ENCODE measurements around the gene GALNT16.

DNA sequence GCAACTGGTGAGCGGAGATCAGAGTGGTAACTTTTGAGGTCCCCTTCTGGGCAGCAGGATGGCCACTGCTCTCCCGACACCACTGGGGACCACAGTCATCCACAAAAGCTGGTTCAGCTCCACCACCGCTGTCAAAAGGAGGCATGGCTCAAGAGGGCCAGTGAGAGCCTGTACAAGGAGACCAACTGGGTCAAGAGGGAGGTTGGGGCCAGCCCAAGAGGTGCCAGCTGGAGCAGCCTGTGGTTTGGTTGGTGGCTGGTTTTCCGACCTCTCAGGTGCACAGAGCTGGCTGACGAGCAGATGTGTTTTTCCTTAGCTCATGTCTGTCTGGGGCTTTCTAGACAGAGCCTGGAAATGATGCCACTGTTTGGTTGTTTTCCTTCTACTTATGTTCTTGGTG lies 78.0 kb downstream of the GALNT16 start:
- TF ChIP-seq ESRRG (CRISPR knock-in tag; IDR thresholded peaks at IDR 0.05) = no peak
- TF ChIP-seq ZNF565 (CRISPR knock-in tag; conservative IDR thresholded peaks at IDR 0.05; ENCODE audit: low read depth) = no peak
- TF ChIP-seq, protein P1, sequence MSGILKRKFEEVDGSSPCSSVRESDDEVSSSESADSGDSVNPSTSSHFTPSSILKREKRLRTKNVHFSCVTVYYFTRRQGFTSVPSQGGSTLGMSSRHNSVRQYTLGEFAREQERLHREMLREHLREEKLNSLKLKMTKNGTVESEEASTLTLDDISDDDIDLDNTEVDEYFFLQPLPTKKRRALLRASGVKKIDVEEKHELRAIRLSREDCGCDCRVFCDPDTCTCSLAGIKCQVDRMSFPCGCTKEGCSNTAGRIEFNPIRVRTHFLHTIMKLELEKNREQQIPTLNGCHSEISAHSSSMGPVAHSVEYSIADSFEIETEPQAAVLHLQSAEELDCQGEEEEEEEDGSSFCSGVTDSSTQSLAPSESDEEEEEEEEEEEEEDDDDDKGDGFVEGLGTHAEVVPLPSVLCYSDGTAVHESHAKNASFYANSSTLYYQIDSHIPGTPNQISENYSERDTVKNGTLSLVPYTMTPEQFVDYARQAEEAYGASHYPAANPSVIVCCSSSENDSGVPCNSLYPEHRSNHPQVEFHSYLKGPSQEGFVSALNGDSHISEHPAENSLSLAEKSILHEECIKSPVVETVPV (CRISPR knock-in tag; IDR thresholded peaks at IDR 0.05) = no peak
- TF ChIP-seq RARB (CRISPR knock-in tag; IDR thresholded peaks at IDR 0.05) = no peak
- TF ChIP-seq ZFP3 (CRISPR knock-in tag; IDR thresholded peaks at IDR 0.05) = no peak
- no peak for TF ChIP-seq ARNTL (CRISPR knock-in tag; IDR thresholded peaks at IDR 0.05; ENCODE audit: borderline replicate concordance, low read depth)
- TF ChIP-seq TOX (CRISPR knock-in tag; IDR thresholded peaks at IDR 0.05; ENCODE audit: borderline replicate concordance) = no peak
- no peak for TF ChIP-seq TCF4 (CRISPR knock-in tag; IDR thresholded peaks at IDR 0.05; ENCODE audit: borderline replicate concordance)
- TF ChIP-seq, protein P2, sequence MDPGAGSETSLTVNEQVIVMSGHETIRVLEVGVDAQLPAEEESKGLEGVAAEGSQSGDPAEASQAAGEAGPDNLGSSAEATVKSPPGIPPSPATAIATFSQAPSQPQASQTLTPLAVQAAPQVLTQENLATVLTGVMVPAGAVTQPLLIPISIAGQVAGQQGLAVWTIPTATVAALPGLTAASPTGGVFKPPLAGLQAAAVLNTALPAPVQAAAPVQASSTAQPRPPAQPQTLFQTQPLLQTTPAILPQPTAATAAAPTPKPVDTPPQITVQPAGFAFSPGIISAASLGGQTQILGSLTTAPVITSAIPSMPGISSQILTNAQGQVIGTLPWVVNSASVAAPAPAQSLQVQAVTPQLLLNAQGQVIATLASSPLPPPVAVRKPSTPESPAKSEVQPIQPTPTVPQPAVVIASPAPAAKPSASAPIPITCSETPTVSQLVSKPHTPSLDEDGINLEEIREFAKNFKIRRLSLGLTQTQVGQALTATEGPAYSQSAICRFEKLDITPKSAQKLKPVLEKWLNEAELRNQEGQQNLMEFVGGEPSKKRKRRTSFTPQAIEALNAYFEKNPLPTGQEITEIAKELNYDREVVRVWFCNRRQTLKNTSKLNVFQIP (CRISPR knock-in tag; IDR thresholded peaks at IDR 0.05; ENCODE audit: borderline replicate concordance, low read depth) = no peak
- no peak for TF ChIP-seq OSR1 (CRISPR knock-in tag; IDR thresholded peaks at IDR 0.05)
- TF ChIP-seq, protein P3, sequence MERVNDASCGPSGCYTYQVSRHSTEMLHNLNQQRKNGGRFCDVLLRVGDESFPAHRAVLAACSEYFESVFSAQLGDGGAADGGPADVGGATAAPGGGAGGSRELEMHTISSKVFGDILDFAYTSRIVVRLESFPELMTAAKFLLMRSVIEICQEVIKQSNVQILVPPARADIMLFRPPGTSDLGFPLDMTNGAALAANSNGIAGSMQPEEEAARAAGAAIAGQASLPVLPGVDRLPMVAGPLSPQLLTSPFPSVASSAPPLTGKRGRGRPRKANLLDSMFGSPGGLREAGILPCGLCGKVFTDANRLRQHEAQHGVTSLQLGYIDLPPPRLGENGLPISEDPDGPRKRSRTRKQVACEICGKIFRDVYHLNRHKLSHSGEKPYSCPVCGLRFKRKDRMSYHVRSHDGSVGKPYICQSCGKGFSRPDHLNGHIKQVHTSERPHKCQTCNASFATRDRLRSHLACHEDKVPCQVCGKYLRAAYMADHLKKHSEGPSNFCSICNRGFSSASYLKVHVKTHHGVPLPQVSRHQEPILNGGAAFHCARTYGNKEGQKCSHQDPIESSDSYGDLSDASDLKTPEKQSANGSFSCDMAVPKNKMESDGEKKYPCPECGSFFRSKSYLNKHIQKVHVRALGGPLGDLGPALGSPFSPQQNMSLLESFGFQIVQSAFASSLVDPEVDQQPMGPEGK (CRISPR knock-in tag; IDR thresholded peaks at IDR 0.05; ENCODE audit: borderline replicate concordance) = no peak
- no peak for TF ChIP-seq PPARA (CRISPR knock-in tag; IDR thresholded peaks at IDR 0.05; ENCODE audit: borderline replicate concordance)
- no peak for TF ChIP-seq ZNF70 (CRISPR knock-in tag; IDR thresholded peaks at IDR 0.05)
- TF ChIP-seq ZNF8 (CRISPR knock-in tag; IDR thresholded peaks at IDR 0.05) = no peak

Data from SK-N-SH treated with all-trans-retinoic acid at 6 μM for 48 hours (cell line).